ENCODE results near the gene DTX1.

Gene DTX1

GRCh38 chr12:113055594-113056380 lies 743 bp upstream of the DTX1 start:
- no peak for DNase-seq (ENCODE audit: low read depth)

DNA sequence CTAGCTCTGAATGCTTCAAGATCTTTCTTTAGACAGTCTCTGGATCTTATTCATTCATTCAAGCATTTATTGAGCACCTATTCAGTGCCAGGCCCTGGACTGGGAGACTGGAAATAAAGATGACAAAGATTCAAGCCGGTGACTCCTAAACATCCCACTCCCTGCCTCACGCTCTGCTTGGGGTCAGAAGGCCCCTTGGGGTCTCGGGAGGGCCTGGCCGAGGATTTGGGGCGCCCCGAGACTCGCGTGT lies 224 bp upstream of the DTX1 start:
- DNase-seq (ENCODE audit: low read depth), result no peak

- no peak for DNase-seq (ENCODE audit: low read depth)
These were observed 1.3 kb downstream of the DTX1 start for GRCh38 chr12:113057565-113058485.

DNA sequence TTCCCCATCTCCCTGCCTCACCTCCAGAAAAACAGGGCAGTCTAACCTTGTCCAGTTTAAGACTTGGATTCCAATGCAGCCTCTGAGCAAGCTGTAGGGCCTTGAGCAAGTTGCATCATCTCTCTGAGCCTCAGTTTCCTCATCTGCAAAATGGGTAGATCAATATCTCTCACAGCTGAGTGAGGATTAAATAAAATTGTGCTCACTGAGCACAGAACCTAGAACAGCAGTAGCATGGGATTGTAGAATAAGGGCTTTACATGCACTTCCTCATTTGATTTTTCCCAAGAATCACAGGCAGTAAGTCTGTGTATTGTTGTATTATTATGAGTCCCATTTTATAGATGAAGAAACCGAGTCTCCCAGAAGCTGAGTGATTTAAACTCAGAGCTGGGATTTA lies 2.0 kb downstream of the DTX1 start:
- no peak for DNase-seq (ENCODE audit: low read depth)

DNA sequence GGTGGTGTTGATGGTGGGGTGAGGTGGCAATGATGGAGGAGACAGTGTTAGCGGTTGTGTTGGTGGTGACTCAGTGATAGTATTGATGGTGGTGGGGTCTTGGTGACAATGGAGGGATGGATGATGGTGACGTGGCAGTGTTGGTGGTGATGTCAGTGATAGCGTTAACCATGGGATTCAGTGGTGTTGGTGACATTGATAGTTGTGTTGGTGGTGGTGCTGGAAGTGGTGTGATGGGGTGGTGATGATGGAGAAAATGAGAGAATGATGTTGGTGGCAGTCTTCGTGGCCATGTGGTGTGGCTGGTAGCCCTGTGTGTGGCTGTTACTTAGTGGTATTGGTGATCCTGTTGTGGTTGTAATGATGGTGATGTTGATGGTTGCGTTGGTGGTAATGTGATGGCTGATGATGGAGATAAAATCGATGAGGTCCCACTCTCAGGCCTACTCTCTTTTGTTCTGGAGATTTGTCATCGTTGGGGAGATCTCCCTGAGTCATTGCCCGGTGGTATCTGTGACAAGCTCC lies 2.6 kb downstream of the DTX1 start:
- DNase-seq (ENCODE audit: low read depth), result no peak

DNA sequence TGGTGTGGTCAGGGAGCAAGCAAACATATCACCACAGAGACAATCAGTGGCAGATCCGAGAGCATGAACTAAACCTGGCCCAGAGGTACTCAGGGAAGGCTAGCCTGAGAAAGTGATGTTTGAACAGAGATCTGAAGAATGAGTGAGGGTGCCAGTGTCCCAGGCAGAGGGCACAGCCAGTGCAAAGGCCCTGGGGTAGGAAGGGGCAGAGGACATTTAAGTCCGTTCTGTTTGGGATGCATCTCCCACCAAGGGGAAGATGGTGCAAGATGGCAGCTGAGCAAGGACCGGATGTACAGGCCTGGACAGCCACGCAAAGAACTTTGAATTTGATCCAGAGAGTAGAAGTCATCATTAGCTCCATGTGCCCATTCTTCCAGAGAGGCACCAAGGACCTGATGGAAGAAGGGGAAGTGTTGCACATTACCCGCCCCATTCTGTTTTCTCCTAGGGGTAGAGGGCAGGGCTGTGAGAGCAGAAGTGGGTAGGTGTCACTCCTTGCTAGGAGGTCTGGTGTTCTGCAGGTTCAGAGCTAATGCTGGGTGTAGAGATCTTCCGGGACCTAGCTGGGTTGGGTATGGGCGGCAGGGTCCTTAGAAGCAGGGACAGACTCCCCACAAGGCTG lies 3.9 kb downstream of the DTX1 start:
- DNase-seq (ENCODE audit: low read depth), result no peak

DNA sequence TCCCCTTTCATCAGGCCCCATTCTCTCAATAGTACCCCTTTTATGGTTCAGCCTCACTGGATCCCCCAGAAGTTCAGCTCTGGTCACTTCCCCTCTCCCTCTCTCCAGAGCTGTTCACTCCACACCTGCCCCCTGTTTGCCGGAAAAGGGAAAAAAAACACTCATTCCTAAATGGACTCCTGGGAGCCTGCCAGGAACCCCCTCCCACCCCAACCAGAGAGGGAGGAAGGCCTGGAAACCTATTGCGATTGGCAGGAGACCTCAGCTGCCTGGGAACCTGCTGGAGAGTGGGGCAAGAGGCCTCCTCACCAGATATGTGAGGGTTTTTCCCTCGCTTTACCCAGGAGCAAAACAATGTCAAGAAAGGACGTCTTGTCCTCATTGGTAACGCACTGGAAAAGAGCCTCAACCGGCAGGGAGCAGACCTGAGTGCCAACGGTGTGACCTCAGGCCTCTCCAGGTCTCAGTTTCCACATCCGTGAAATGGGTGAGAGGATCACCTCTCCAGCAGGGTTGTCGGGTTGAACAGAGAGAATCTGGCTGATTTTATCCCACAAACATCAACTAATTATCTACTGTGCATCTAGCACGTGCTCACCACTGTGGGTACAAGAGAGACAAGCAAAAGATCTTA lies 4.6 kb downstream of the DTX1 start:
- DNase-seq (ENCODE audit: low read depth), result no peak

DNA sequence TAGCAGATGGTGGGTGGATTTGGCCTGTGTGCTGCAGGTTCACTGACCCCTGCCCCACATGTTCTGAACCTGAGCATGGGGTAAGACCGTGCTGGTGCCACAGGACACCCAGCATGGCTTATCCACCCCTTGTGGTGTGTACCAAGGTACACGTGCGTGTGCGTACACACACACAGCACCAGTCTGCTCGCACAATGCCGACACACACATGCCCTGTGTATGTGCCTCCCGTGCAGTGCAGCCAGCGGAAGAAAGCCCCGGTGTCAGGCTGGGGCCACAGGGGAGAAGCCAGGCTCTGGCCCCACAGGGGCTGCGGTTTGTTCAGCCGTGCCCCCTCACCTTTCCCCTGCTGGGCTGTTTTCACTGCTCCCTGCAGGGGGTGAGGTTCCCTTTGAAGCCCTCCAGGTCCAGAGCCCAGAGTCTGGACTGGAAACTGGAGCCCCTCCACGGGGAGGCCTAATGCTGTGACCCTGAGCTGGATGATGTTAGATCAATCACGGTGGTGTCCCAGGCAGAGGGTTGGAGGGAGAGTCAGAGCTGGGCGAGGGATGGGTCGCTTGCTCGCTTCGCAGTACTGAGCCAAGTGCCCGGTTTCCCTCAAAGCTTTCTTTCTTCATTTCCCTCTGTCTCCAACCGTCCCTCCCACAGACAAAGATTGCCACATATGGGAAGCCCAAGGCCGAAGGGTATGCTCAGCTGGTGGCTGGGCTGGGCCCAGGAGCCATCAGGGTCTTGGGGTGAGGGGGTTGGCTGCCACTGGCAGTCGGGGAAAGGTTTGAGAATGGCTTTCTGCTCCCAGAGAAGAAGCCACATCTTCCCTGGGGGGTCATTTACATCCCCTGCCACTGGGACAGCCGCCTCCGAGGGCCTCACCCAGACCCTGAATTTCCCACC lies 6.2 kb downstream of the DTX1 start:
- no peak for DNase-seq (ENCODE audit: low read depth)

- DNase-seq (ENCODE audit: low read depth), result no peak
These were observed 7.1 kb downstream of the DTX1 start for GRCh38 chr12:113063396-113064350.

DNA sequence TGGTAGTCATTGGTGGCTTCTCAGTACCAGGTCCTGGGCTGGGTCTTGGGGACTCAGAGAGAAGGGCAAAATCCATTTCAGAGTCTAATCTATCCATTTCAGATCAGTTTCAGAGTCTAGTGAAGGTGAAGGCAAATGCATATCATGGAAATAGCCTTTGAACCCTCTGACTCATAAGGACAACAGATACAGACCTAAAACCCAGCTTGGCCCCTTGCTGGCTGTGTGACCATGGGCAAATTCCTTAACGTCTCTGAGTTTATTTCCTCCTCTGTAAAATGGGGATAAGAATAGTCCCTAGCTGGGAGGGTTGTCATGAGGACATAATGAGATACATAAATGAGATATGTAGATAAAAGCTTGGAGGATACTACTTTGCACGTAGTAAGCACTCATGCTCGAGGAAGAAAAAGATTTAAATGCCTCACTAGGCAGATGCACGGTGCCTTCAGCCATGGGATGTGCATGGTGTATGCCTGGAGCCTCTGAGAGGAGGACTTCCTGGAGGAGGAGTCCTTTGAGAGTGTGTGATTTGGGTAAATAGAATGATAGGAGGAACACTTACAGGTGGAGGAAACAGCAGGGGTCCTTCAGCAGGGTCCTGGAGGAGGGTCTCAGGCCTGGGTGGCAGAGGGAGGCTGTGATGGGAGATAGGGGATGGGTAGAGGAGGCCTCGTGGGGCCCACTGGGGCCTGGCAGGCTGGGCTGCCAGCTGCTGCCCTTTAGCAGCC lies 8.0 kb downstream of the DTX1 start:
- DNase-seq (ENCODE audit: low read depth), result no peak

DNA sequence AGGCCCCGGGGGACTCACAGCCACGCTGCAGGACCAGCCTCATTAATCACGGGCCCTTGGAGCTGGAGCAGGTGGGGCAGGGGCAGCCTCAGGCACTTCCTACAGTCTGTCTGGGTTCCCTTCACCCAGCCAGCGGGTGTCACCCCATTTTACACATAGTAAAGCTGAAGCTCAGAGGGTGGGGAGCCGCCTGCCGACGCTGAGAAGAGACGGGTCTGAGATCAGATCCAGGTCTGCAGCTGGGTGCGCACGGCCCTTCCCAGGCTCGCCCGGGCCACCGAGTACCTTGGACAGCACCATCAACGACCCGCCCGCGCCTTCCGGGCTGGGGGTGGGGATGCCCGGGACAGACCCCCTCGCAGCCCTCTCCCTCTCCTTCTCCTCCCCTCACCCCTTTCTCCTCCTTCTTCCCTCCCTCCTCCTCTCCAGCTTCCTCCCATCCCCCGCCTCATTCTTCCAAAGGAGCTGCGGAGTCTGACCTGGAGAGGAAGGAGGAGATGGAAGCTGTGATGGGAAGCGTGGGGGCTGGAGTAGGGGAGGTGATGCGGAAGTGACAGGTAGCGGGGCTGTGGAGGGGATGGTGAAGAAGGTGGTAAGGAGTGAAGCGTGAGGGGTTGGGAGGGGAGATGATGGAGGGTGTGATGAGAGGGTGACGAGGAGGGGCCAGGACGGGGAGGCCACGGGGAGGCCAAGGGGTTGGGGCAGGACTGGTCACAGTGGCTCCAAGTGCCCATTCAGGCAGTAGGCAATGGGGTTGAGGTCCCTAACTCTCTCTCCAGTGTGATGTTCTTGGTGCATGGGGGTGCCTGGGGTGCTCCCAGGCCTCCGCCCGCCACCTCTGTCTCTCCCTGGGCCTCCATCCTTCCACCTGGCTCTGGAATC lies 8.8 kb downstream of the DTX1 start:
- DNase-seq (ENCODE audit: low read depth), result no peak

DNA sequence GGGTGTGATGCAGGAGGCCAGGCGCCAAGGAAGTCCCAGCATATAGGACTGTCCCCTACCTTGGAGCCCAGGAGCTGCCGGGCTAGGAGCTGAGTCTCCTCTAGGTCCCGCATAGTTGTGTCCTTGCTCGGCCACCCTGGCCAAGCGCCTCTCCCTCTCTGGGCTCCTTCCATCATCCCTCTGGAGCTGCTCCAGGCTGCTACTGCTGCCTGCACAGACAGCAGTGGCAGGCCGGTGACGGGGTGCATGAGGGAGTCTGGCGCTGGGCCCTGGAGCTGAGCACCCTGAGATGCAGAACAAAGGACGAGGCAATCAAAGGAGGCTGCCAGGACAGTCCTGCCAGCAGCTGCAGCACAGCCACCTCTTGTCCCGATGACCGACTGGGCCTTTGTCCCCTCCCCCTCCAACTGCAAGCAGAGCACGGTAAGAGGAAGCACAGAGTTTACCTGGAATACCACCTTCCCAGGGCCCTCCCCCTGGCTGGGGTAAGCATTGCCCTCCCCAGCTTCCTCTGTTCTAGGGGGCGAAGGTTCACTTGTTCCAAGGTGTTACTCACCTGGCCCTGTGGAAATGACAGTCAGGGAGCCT lies 10.4 kb downstream of the DTX1 start:
- DNase-seq (ENCODE audit: low read depth), result no peak

- DNase-seq (ENCODE audit: low read depth), result no peak
These were observed 11.7 kb downstream of the DTX1 start for GRCh38 chr12:113067987-113068935.

DNA sequence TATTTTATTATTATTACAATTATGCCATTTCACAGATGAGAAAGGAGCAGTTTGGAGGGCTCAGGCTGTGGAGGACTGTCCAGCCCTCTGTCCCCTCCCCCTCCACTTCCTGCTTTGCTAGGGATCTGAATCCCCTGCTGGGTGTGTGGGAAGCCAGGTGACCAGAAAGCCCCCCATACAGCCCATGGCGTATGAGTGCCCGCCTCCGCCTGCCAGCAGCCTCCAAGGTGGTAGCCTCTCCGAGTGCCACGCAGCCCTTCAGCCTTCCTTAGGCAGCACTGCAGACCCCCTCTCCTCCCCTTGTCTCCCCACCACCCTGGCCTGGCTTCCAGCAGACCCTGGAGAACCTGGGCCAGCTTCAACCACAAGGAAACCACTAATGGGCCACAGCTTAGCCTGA lies 12.6 kb downstream of the DTX1 start:
- DNase-seq (ENCODE audit: low read depth), result no peak

DNA sequence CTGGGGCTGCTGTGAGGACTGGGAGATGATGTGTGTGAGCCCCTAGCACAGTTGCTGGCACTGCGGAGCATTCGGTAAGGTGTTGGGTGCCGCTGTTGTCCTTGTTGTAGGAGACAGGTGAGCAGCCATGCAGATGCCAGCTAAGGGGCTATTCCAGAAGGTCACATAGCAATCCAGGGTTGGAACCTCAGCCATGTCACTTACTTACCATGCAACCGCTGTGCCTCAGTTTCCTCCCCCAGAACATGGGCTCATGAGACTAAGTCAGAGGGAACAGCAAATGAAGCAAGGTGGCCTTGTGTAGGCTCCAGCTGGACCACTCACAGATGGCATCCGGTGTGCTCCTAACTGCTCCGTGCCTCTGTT lies 13.2 kb downstream of the DTX1 start:
- DNase-seq (ENCODE audit: low read depth), result no peak

DNA sequence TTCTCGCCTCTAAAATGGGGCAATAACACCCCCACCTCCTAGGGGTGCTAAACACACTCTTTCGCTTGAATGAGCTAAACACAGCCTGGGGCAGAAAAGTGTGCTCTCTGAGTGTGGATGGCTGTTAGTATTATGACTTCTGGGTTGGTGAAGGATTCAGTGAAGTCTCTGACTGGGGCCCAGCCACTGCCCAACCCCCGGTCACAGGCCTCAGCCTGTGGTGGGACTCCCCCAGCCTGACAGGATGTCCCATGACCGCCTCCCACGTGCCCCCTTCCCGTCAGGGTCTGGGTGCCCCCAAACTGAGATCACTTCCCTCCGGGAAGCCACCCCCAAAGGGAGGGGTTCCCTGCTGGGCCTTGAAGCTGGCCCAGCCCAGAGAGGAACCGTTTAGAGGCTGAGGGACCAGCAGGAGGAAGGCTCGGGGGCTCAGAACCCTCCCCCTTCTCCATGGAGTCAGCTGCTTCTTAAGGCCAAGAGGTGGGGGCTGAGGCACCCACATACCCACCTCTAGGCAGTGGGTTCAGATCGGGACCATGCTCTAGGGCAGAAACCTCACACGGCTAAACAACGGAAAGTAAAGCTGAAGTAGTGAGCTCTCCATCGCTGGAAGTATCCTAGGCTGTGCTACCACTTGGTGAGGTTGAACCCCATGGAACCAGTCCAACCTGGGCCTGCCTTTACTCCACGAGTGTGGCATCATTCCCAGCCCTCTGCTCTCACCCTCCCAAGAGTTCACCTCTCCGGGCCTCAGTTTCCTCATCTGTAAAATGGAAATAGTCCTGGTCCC lies 13.8 kb downstream of the DTX1 start:
- no peak for DNase-seq (ENCODE audit: low read depth)

Data from GM04504 (cell line).